EH (cell line): ENCODE measurements around the gene LSM11.
A peak's percentile ranks its signal among the peaks of the same experiment; 100 is the strongest.

Experiments used
- DNase-seq: peaks from one replicate; pipeline ENCODE4 v3.0.0-alpha.2; 2015; ENCODE audit warnings: low read depth

The LSM11 gene

DNA sequence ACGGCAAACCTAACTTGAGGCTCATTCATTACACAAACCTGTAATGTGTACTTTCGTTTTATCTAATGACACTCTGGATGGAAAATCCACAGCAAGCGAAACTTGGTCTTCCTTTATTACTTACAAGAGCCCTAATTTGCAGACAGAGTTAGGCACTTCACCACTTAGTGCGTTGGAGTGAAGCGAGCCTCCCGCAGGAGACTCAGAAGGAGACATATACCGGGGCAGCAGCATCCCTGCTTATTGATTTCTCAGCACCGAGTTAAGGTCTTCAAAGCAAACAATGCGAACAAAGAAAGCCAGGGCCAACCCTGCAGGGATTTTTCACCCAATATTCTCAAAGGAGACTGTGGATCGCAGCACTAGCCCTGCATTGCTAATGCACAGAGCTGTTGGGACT, 28.6 kb downstream of the LSM11 start:
- no peak for DNase-seq

DNA sequence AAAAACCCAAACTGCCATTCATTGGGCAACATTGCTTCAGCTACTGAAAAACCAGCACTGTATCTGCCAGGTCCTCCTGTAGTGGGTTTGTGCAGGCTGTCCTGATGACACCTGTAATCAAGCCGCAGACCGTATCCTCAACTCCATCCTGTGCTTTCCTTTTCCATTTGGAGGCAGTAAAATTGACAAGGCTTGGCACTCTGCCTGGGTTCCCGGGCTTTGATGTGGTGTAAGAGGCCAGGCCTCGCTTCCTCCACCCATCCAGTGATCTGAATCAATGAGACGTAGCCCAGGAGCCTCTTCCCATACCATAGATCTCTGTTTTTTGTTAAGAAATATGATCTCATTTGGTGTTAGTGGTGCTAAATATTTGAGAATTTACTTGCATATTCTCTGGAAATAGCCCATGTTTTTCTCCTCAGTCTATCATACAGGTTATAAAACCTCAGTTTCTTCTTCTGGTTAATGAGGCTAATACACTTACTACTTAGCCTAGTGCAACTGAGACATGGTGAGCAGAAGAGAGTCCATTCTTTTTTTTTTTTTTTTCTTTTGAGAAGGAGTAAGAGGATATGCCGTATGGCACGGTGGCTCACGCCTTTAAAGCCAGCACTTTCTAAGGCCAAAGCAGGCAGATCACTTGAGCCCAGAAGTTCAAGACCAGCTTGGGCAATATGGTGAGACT, 34.8 kb downstream of the LSM11 start:
- DNase-seq: peak; percentile 37

DNA sequence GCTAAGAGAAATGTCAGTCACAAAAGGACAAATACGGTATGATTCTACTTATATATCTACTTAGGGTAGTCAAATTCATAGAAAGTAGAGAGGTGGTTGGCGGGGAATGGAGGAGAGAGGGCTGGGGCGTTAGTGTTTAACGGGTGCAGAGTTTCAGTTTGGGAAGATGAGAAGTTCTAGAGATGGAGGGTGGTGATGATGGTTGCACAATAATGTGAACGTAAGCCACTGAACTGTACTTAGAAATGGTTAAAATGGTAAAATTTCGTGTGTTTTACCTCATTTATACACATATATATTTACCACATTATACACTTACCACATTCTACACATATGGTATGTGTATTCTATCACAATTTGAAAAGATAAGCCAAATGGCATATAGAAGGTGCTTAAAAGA, 35.7 kb downstream of the LSM11 start:
- DNase-seq: no peak

DNA sequence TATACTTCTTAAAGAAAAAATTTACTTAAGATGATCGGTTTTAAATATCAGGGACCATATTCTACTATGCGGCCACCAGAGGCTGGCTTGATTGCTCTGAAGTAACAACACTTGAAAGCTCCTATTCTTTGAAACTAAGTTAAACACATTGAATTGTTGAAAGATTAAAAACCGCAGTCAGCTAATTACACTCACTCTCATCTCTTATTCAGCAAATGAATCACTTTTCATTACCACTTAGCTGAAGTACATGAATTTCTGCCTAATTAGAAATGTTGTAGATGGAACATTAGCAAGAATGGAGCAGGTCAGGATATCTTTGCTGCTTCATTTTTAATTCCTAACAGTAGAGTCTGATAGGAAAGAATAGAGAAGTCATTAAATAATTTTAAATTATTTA, 42.3 kb downstream of the LSM11 start:
- DNase-seq: no peak

DNA sequence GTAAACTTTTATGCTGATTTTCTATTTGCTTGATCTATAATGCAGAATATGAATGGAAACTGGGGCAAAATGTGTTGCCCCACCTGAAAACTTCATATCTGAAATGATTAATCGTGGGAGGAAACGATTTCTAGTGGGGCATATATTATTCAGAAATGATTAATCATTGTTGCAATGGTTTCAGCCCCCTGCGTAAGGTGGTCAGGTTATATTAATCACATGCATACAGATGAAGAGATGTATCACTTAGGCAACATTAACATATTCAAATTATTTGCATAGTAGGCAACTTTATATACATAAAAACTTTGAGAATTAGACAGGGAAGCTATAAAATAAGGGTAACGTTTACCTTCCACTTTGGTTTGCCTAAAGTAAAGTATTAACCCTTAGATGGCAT, 49.8 kb downstream of the LSM11 start:
- no peak for DNase-seq

DNA sequence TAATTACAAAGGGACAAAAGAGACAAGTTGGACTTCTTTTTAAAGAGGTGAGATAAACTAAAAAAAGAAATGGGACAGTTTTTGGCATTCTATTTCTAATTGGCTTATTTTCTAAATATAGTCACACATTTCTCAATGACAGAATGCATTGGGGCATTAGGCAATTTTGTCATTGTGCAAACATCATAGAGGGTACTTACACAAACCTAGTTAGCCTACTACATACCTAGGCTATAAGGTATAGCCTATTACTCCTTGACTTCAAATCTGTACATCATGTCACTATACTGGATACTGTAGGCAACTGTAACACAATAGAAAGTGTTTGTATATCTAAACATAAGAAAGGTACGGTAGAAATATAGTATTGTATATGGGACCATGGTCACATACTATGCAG, 56.1 kb downstream of the LSM11 start:
- no peak for DNase-seq

DNA sequence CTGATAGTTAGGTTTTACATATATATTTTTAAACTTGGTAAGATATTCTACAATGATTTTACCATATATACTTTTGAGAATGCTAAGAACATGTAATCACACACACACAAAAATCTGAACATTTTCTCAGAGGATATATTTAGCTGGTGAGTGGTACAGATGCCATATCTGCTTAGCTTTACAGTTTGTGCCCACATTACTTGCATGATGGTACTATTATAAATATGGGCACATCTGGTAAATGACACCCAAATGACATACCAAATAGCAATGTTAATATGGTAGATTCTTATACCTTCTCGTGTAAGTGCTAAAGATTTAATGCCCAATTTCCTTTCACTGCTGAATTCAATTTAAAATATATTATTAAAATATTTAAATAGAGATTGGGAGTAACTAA, 56.6 kb downstream of the LSM11 start:
- DNase-seq: no peak

DNA sequence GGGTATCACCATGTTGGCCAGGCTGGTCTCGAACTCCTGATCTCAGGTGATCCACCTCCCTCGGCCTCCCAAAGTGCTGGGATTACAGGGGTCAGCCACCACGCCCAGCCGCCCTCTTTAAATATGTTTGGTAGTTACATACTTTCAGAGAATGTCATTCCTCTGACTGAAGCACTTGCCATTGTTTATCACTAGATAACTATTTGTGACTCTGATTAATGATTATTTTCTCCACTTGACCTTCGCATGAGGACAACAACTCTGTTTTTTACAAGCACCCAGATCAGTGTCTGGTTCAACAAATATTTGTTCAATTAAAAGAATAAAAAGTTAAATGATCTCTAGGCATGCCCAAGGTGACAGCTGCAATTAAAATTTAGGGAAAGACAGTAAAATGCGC, 59.2 kb downstream of the LSM11 start:
- DNase-seq: no peak

DNA sequence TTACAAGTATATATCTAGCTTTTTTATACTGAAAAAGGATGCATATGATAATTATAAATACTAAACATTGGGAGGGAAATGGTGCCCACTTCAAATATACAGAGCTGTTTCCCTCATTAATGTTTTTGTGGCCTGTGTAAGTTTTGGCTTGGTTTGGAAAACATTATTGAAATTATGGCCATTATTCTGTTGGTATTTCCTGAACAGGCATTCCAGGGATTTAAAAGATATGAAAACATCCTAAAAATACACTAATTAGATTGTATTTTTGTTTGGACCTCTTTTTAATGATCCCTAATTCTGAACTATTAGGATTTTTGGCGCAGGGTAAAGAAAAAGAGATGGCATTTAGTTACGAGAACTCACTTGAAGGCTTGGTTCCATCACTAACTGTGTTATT, 64.5 kb downstream of the LSM11 start:
- no peak for DNase-seq
